Stimulated activated CD8-positive, alpha-beta memory T cell treated with anti-CD3 and anti-CD28 coated beads, Interleukin-15, amount 100 ng/mL, for 4 hours (primary cell): ENCODE measurements around the gene ADGRG6.
"Not testable (repeated sequence)": the region's sequence is repeated elsewhere in the genome, so short reads cannot be mapped to it uniquely, and the experiment has no call there.

Experiments
- DNase-seq, 2 donors: peaks; one replicate each; pipeline ENCODE4 v3.0.0-alpha.2; 2020; ENCODE audit warnings: low read depth in 2 of 2

ADGRG6 gene

DNA sequence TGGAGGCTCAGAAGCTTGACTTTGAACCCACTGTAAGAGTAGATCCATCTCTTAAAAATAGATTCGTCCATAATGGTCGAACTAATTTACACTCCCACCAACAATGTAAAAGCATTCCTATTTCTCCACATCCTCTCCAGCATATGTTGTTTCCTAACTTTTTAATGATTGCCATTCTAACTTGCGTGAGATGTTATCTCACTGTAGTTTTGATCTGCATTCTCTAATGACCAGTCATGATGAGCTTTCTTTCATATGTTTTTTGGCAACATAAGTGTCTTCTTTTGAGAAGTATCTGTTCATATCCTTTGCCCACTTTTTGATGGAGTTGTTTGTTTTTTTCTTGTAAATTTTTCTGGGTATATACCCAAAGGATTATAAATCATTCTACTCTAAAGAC lies 44.4 kb downstream of the ADGRG6 start:
- not testable (repeated sequence) for DNase-seq

DNA sequence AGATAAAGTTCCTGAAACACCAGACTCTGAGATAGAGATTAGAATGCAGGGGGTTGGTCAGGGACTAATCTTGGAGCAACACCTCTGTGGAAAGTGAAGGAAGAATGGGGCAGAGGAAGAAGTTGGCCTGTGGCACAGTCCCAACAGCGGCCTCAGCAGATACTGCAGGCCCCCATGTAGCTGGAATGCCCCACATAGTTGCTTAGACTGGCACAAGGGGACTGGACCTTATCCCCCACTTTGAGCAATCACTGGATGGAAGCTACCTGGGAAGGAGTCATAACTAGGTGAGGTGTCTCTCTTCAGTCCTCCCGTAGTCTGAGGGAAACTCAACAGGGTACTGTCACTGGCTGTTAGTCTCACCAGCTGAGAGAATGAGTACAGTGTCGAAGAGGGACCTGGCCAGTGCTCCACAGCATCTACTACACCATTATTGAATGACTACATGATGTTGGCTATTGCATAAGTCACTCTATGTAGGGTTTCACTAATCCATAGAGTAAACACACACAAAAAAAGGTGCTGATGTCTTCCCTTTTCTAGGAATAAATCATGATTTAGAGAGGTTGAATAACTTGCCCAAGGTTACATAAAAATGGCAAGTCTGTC lies 47.5 kb downstream of the ADGRG6 start:
- DNase-seq = no peak

DNA sequence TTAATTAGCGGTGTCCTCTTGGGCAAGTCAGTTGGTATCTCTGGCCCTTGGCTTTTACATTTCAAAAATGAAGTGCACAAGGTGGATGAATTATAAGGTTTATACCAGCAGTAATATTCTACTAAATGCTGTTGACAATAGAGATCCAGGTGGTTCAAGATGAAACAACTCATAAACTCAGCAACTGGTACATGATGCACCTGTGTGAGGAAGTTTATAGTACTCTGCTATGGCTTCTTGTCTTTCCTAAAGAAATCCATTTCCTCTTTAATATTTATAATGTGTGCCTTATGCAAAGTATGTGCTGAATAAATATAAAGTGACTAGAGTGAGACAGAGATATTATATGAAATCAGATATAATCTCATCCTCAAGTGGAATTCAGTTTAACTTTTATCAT lies 48.5 kb downstream of the ADGRG6 start:
- no peak for DNase-seq

DNA sequence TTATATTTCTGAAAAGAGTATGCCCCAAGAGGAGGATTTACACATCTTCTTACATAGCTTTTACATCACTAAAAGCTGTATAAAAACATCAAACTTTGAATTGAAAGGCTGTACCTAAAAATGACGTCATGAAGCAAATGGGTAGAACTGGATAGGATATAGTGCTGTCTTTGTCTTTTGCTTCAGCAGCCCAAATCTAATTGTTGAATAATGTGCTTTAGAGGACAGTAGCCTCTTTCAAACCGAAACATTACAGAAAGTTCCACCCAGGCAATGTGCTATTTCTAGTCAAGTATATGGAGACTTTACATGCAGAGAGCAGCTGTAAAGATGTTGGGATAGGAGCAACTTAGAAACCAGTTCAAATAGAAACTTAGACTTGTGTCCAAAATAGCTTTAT lies 51.9 kb downstream of the ADGRG6 start:
- no peak for DNase-seq

DNA sequence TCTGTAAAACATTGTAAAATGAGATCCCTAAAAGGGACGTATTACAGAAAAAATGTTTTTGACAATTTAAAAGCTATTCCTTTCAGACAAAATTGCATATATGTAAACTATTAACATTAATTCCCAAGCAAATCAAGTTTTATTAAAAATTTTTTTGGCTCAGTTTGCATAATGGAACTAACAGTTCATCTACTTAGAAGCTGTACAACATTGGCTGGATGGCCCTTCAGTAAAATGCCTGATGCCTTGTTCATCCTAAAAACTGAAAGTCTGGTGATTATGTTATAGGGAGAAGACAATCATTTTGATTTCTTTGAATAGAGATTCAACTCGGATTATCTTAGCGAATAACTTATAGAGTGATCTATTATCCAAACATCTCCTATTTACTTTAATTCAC lies 52.8 kb downstream of the ADGRG6 start:
- DNase-seq = no peak

DNA sequence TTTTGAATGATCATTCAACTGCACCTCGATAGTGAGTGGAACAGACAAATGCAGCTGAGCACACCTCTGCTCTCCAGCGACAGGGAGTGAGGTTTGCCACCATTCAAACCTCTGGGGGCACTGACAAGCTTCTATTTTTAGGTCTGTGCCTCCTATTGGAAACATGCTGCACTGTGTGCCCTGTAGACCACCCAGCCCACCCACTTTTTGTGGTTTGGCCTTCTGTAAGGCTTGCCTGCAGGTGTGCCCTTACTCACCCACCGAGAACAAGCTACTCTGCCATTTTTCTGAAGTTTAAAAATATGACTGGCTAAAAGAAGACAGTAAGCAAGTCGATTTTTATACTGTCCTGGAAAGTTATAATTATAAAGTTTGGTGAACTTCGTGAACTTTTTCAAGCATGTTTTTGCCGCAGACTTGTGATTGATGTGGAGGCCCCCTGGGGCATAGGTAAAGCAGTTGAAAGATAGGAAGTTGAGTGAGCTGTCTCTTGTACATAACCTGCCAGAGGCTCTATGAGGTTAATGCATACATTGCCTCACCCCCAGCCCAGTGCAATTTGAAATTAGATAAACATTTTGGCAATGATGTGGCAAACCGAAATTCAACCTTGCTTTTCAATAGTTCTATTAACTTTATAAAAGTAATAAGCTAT lies 53.8 kb downstream of the ADGRG6 start:
- DNase-seq = peak in 1 of 2 donors; percentile 7

DNA sequence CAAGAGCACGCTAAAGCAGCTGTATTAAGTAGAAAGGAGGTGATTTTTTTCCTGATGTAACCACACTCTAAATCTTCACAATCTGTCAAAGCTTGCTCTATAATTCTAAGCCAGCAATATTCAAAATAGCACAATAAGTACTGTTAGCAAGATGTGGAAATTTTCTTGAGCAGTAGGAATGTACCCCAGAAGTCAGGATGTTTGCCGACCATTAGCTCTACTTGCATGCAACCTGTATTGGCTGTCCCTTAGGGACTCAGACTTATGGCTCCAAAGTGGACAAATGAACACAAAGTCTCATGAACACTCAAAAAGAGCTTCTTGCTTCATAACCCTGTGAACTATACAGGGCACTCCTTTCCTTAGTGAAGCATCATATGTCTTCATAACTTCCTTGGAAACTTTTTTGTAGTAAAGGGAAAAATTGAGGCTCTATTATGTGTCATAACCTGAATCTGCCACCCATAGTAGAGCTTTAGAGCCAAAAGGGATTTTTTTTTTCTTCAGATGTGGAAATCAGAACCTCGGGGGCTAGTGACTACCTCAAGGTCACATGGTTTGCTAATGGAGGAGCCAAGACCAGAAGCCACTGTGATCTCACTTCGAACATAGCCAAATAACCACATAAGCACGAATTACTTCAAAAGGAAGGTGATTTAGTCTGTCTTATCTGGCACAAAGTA lies 54.5 kb downstream of the ADGRG6 start:
- no peak for DNase-seq

DNA sequence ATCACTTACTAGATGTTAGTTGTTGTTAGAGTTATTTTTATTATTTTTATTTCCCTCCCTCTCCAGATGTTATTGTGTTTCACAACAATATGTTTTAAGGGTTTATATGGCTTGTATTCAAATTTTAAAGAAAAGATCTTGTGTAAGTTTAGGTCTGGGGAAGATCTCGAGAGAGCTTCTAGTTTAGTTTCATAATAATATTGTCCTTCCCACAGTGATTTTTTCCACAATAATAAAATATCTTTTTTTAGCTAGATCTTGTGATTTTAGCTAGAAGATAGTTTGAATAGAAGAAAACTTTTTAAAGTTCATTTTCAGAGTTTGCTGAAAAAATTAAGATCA lies 55.0 kb downstream of the ADGRG6 start:
- DNase-seq = no peak

DNA sequence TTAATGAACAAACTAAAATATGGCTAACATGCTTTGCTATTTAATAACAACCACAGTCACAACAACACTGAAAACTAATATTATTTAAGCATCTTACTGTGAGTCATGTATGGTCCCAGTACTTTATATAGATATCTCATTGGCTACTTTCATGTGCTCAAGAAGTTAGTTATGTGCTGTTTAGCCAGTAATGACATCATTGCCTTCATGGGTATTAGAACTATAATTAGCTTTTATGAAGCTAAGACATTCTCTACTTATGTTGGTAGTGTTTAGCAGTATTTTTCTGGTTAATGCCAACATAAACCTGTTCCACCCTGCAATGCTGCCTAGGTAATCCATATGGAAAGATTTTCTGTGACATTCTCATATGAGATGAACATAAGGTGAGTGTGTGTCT lies 56.1 kb downstream of the ADGRG6 start:
- DNase-seq = no peak

DNA sequence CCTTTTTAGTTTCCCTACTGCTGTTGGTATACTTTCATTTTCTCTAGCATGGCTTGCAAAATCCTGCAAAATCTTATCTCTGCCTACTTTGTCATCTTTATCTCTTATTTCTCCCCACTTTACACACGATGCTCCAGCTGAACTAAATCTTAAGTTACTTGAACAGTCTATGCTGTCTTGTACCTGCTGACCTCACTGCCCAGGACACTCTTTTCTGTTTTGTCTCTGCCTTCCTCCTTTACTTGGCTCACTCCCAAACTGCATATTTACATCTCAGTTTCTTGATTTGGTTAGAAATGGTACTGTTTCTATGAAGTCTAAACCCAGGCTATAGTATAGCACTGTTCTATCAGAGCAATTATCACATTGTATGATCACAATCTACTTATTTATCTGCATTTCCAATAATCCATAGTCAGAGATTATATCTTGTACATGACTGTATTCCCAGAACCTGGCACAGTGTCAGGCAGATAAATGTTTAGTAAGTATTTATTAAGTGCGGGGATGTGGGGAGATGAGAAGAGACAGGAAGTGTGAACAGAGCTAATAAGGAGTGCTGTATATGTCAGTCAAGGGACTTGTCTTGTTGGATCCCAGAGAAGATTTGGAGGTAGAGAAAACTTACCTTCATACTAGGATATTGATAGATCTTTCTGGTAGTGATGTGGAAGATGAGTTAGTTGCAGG lies 57.6 kb downstream of the ADGRG6 start:
- DNase-seq = no peak

DNA sequence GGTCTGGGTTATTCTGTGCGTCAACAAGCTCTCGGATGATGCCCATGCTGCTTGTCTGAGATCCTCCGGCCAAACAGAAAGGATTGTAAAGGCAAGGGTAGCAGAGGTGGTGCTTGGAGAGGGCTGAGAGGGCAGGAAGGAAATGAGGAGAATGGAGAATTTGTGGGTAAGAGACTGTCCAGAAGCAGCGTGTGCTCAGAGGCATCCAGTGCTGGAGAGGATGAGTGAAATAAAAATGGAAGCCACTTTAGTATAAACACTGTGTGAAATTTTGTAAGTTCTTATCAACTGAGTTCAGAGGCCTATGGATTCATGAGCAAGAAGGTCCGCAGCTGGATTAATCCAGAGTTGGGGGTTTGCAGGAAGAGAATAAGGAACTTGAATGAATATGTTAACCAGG lies 59.5 kb downstream of the ADGRG6 start:
- DNase-seq = no peak

DNA sequence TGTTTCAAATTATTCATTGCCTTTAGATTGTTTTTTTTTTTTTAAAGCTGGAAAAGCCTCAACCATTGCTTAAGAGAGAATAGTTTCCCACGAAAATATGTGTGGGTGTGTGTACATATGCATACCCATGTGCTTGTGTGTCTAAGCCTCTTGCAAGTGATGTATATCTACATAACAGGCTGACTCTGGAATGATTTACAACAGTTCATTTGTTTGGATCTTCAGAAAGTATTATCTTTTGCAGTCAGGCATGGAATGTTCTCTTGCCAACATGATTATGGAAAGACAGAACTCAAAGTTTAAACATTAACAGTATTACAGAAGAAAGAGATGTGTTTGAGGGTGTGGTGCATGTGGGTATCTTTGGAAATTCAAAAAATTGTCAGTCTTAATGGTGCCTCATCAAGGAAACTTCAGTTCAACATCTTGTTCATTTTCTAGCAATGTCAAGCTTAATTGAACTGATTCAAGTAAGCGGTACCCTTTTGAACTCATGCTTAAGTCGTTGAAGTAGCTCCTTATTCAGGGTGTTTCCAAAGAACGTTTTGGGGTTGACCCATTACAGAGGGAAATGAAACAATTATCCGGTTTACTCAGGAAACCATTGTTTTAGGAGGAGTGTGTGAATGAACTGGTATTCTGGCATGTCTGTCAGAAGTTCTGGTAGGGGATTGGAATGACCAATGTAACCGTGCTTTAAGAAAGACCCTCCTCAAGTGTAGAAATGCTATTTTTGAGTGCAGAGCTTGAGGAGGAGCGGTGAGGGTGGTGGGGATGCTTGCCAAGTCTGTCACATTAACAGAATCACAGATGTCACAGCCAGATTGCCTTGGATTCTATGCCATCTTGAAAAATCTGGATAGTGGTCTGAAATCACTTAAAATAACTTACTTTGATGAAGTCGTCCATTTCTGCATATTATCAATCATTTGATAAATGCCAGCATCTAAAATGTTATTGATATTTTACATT lies 60.3 kb downstream of the ADGRG6 start:
- DNase-seq = no peak

DNA sequence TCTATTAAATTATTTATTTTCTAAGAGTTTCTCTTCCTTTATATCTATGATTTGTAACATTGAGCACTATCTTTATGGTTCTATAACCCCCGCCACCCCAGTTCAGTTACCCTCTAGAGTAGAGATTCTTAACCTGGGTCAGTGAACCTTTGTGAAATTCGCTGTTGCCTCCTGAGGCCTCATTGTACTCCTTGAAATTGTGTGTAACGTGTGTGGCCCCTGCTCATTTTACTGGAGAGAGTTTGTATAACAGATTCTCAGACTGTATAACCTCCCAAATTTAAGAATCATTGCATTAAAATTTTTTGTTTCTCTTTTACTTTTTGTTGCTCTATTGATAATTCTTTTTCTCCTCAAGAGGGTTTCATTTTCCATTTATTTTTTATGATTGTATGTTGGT lies 65.3 kb downstream of the ADGRG6 start:
- DNase-seq = no peak

DNA sequence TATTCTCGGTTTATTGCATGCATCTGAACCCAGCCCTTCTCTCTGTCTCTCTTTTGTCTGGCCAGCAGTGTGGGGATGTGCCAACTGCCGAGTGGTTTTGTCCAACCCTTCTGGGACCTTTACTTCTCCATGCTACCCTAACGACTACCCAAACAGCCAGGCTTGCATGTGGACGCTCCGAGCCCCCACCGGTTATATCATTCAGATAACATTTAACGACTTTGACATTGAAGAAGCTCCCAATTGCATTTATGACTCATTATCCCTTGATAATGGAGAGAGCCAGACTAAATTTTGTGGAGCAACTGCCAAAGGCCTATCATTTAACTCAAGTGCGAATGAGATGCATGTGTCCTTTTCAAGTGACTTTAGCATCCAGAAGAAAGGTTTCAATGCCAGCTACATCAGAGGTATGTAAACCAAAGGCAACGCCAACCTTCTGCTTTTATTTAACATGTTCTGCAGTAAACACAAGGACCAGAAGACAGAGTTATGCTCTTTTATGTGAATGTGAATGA lies 65.8 kb downstream of the ADGRG6 start:
- no peak for DNase-seq

DNA sequence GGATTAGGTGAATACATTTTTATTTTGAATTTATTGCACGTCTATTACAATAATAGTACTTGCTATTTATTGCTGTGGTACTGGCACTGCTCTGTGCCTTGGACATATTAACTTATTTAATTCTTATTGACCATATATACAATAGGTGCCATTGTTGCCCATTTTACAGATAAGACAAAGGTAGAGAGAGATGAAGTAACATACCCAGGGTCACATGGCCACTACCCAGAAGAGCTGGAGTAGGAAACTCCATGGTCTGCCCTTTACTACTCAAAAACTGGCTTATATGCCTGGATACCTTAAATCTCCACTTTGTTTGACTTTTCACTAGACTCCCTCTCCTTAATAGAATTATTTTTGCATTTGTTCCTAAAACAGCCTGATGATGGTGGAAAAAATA lies 67.5 kb downstream of the ADGRG6 start:
- DNase-seq = no peak

DNA sequence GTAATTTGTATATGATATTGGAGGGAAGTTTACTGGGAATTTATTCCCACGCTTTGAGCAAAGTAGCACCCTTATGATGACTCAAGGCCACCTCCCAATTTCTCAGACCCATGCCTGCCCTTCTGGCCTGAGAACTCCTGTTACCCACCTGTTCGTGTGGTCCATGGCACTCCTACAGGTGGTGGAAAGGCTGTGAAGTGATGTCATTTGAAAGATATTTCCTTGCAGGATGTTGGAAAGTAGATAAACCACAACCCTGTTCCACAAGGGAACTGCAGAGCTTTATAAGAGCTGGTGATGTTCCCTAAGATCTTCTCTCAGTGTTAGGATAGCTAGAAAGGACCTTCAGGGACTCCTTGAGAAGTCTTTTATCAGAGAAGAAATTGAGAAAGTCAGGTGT lies 70.5 kb downstream of the ADGRG6 start:
- no peak for DNase-seq

DNA sequence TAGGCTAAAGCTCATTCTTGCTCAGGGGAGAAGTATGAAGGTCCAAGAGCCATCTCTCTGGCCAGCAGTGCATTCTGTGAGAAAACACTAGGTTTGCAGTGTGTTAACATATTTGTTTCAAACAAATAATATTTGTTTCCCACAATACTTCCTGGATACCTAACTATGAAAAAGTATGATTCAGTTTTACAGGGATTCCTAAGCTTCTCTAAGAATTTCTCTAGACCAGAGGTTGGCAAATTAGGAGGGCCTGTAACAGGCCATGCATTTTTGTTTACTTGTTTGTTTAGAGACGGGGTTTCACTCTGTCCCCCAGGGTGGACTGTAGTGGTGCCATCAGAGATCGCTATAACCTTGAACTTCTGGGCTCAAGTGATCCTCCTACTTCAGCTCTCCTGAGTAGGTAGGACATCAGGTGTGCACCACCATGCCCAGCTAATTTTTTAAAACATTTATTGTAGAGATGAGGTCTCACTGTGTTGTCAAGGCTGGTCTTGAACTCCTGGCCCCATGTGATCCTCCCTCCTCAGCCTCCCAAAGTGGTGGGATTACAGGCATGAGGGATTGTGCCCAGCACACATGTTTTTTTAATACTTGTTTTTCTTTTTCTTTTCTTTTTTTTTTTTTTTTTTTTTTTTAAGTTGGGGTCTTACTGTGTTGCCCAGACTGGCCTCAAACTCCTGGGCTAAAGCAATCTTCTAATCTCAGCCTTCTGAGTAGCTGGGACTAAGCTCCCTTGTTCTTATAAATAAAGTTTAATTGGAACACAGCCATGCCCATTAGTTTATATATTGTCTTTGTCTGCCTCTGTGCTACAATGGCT lies 71.7 kb downstream of the ADGRG6 start:
- no peak for DNase-seq

DNA sequence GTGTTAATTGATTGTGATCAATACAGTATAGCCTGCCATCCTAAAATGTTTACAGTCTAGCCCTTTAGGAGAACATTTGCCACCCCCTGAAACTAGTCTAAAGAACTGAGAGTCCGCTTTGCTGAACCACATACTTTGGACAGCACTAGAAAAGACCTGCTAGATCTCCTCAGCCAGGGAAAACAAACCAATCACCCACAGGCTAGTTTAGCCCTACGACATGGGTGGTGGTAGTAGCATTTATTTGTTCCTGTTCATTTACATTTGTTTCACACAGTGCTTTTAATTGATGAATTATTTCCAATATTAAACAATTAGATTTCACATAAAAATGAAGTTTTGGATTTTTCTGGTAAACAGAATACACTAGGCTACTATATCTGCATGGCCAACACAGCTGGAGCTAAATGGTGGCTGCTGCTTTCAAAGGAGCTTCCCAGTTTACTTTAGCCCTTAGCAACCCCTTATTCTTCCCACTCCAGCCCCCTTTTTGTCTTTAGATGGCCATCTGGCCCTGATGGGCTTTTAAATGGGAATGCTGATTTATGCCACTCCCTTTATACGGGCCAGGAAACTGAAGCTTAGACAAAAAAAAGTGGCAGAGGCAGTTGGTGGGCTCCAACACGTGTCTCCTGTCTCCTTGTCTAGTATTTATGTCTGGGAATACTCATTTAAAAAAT lies 72.4 kb downstream of the ADGRG6 start:
- no peak for DNase-seq

DNA sequence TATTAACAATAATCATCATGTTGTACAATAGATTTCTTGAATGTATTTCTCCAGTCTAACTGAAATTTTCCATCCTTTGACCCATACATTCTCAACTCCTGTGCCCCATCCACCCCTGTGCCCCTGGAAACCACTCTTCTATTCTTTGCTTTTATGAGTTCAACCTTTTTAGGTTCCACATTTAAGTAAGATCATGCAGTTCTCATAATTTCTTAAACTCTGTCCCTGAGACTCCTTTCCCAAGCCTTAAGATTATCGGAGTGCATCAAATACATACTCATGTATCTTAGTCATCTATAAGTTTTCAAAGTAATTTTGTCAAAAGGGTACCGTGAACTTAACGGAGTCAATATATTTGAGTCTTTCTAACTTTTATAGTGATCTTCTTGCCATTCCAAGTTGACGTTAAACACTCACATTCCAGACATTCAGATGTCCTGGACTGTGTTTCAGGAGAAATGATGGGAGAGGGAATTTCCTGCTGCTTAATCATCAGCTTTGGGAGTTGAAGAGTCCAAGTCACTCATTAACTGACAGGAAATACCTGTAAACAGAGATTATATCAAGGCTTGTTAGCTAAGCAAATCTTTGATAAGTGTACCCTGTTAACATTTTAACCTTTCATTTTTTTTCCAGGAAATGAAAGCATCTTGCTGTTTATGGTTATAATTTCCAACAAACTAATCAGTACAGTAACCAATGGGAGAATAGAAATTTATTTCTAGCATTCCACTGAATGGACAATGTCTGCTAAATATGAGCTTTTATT lies 73.3 kb downstream of the ADGRG6 start:
- no peak for DNase-seq
